ENCODE data around the gene MAP4K3. TPM values are rescaled to one million over a fixed set of nuclear protein-coding genes. Genes with fewer than 3 reads are reported as not detected.

MAP4K3 gene
- total and polyA plus RNA-seq, 2 donors (not counting 1 experiment from before 2014, with no cell fraction given), result 1.3 to 28.3 TPM

DNA sequence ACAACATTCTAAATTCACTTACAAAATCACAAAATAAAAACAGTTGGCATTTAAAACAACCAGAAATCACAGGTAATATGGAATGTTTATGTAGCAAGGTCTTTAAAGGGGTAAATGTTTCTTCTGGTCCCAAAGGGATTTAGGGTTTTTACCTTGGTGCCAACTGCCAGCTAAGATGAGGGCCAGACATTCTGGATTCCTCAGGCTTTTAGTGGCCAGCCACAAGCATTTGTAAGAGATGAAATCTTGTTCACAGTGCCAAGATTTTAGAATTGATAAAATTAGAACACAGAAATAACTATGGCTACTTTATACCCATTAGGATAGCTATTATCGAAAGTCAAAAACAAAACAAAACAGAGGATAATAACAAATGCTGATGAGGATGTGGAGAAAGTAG lies 132.9 kb downstream of the MAP4K3 start:
- no peaks in the 10 kb centered on the region for H3K79me2 ChIP-seq (ENCODE audit: control insufficient read depth, insufficient read depth, low read length)
- no peak overlapping the region for H2AFZ ChIP-seq (ENCODE audit: insufficient read depth, low read depth, low read length, poor library complexity, severe bottlenecking)
- H3K36me3 ChIP-seq (replicated peaks in 1 of 2; ENCODE audit: control extremely low read depth in 1 of 2, control insufficient read depth in 1 of 2, extremely low read depth in 1 of 2, insufficient read depth in 2 of 2, low read length in 1 of 2), result no peaks in the 10 kb centered on the region
- H3K27me3 Mint-ChIP-seq, result no peaks in the 10 kb centered on the region
- POLR2A ChIA-PET, result no interaction called here
- peaks cover 0 to 2% (median 0%) of the 10 kb centered on the region in 3 donors for H3K9me3 ChIP-seq (ENCODE audit: control extremely low read depth in 1 of 3, control insufficient read depth in 2 of 3, insufficient read depth in 1 of 3, low read length in 2 of 3)
- no peak for DNase-seq
- H3K4me1 ChIP-seq (ENCODE audit: control insufficient read depth in 2 of 2, insufficient read depth in 2 of 2, low read length in 2 of 2), result no peaks in the 10 kb centered on the region
- no peak for ATAC-seq (ENCODE audit: low read depth)
- H3K9ac ChIP-seq (ENCODE audit: low read length), result no peak overlapping the region
- H4K20me1 ChIP-seq (ENCODE audit: control insufficient read depth, insufficient read depth, low read length, poor library complexity, severe bottlenecking), result no peaks in the 10 kb centered on the region
- H3K4me3 ChIP-seq (ENCODE audit: control extremely low read depth in 1 of 5, extremely low read depth in 1 of 5, insufficient read depth in 1 of 5, low read depth in 2 of 5, low read length in 4 of 5), result no peak overlapping the region
- H3K4me2 ChIP-seq (replicated peaks; ENCODE audit: low read depth, low read length, poor library complexity, severe bottlenecking), result no peak overlapping the region
- TF ChIP-seq, protein P1, sequence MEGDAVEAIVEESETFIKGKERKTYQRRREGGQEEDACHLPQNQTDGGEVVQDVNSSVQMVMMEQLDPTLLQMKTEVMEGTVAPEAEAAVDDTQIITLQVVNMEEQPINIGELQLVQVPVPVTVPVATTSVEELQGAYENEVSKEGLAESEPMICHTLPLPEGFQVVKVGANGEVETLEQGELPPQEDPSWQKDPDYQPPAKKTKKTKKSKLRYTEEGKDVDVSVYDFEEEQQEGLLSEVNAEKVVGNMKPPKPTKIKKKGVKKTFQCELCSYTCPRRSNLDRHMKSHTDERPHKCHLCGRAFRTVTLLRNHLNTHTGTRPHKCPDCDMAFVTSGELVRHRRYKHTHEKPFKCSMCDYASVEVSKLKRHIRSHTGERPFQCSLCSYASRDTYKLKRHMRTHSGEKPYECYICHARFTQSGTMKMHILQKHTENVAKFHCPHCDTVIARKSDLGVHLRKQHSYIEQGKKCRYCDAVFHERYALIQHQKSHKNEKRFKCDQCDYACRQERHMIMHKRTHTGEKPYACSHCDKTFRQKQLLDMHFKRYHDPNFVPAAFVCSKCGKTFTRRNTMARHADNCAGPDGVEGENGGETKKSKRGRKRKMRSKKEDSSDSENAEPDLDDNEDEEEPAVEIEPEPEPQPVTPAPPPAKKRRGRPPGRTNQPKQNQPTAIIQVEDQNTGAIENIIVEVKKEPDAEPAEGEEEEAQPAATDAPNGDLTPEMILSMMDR (IDR thresholded peaks at IDR 0.05), result no peak
- CTCF ChIA-PET, result no interaction called here
- no peaks in the 10 kb centered on the region for H3K9me3 Mint-ChIP-seq (ENCODE audit: insufficient read depth)
- no peak overlapping the region for H3K4me3 Mint-ChIP-seq
- H3K27ac ChIP-seq (ENCODE audit: low read length in 2 of 2), result no peak overlapping the region
- H3K4me1 Mint-ChIP-seq, result no peaks in the 10 kb centered on the region
- H3K27me3 ChIP-seq (replicated peaks in 1 of 4; ENCODE audit: control extremely low read depth in 1 of 4, control insufficient read depth in 3 of 4, insufficient read depth in 4 of 4, low read length in 3 of 4), result no peaks in the 10 kb centered on the region
- H3K27ac Mint-ChIP-seq, result no peak overlapping the region
- intact Hi-C loops (cut with micrococcal nuclease), result no loop called here
- WGBS (ENCODE audit: insufficient coverage), result no CpG with 5 or more reads among the region's 1 CpG

DNA sequence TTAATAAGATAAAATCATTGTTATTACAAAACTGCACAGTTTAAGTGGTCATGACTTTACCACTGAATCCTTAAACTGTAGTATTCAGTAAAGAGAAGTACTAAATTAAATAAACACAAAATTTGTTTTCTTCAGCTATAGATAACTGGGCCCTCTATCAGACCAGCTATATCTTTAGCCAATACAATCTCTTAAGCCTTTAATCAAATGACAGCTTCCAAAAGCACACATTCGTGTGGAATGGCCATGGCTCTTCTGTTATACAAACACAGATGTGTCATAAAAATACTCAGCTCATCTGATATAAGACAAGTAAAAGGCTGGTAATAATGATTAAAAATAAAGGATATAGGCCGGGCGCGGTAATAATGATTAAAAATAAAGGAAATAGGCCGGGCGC lies 135.7 kb downstream of the MAP4K3 start:
- no peak overlapping the region for H3K27ac Mint-ChIP-seq
- no peaks in the 10 kb centered on the region for H3K4me1 Mint-ChIP-seq
- Histone ChIP-seq H4K20me1 (ENCODE audit: control insufficient read depth, insufficient read depth, low read length, poor library complexity, severe bottlenecking) (no peaks in the 10 kb centered on the region), H3K9me3 (ENCODE audit: control extremely low read depth in 1 of 3, control insufficient read depth in 2 of 3, insufficient read depth in 1 of 3, low read length in 2 of 3) (peaks cover 0 to 2% (median 0%) of the 10 kb centered on the region in 3 donors), H3K4me1 (ENCODE audit: control insufficient read depth in 2 of 2, insufficient read depth in 2 of 2, low read length in 2 of 2) (no peaks in the 10 kb centered on the region), H3K9ac (ENCODE audit: low read length) (no peak overlapping the region), H3K4me3 (ENCODE audit: control extremely low read depth in 1 of 5, extremely low read depth in 1 of 5, insufficient read depth in 1 of 5, low read depth in 2 of 5, low read length in 4 of 5) (no peak overlapping the region), H3K36me3 (replicated peaks in 1 of 2; ENCODE audit: control extremely low read depth in 1 of 2, control insufficient read depth in 1 of 2, extremely low read depth in 1 of 2, insufficient read depth in 2 of 2, low read length in 1 of 2) (no peaks in the 10 kb centered on the region), H3K4me2 (replicated peaks; ENCODE audit: low read depth, low read length, poor library complexity, severe bottlenecking) (no peak overlapping the region), H2AFZ (ENCODE audit: insufficient read depth, low read depth, low read length, poor library complexity, severe bottlenecking) (no peak overlapping the region), H3K27me3 (replicated peaks in 1 of 4; ENCODE audit: control extremely low read depth in 1 of 4, control insufficient read depth in 3 of 4, insufficient read depth in 4 of 4, low read length in 3 of 4) (no peaks in the 10 kb centered on the region), H3K27ac (ENCODE audit: low read length in 2 of 2) (no peak overlapping the region), H3K79me2 (ENCODE audit: control insufficient read depth, insufficient read depth, low read length) (no peaks in the 10 kb centered on the region)
- DNase-seq (no peak), ATAC-seq (ENCODE audit: low read depth) (no peak)
- H3K9me3 Mint-ChIP-seq (ENCODE audit: insufficient read depth), result no peaks in the 10 kb centered on the region
- no peak overlapping the region for H3K4me3 Mint-ChIP-seq
- TF ChIP-seq, protein P1 (IDR thresholded peaks at IDR 0.05), result no peak
- TF ChIP-seq EZH2 (IDR thresholded peaks at IDR 0.05; ENCODE audit: borderline replicate concordance, insufficient read depth, low read depth, low read length, poor library complexity, severe bottlenecking), result no peak
- WGBS (ENCODE audit: insufficient coverage), result 100% methylated on average over 2 of the region's 6 CpGs
- intact Hi-C loops (cut with micrococcal nuclease), result no loop called here
- ChIA-PET CTCF (interaction anchor here (0.7 kb wide), 1 partner anchor 10 kb away, joined by 3 read pairs; no protein-coding TSS in a partner anchor), POLR2A (no interaction called here)
- no peaks in the 10 kb centered on the region for H3K27me3 Mint-ChIP-seq

Data from B cell (primary cell).